SHP77 (cell line): ENCODE measurements around the gene WFIKKN1.

Experiments used
- DNase-seq, 2 experiments: peaks; one replicate each; lab custom pipeline; 2025; lab: John Stamatoyannopoulos, UW

The WFIKKN1 gene

GRCh38 chr16:630815-631405 is at the start of gene WFIKKN1:
TSS of gene WFIKKN1 (plus strand) at chr16:630985. CDS start at chr16:631254, 269 bp downstream.
- no peak for DNase-seq

DNA sequence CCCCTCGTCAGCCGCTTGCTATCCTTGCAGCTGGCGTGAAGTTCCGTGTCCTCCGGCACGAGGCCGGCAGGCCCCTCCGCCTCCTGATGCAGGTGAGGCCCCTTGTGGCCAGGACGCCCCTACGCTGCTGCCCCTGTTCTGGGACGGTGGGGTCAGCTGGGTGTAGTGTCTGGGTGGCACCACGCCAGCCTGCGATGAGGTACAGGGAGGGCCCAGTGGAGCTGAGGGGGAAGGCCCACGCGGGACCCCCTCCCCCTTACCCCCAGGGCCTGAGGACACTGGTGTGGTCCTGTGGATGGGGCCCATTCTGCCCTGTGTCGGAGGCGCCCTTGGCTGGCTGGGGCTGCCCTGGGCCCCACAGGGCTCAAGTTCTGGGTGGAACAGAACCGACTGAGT is 48.6 kb upstream of the WFIKKN1 start:
- no peak for DNase-seq

GRCh38 chr16:582614-583331 is 48.0 kb upstream of the WFIKKN1 start:
- no peak for DNase-seq

DNA sequence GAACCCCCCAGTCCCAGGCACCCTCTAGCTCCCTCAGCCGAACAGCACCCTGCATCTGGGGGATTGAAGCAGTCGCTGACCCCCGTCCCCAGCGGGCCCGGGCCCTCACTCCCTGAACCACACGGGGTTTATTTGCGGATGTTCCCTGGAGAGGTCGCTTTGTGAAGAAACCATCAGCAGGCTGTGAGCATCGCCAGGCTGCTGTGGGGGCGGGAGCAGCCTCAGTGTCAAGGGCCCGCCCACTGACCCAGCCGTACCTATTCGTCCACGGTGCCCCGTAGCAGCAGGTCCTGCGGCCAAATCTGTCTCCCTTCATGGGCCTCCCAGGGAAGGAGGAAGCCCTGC is 47.3 kb upstream of the WFIKKN1 start:
- no peak for DNase-seq

GRCh38 chr16:583815-584591 is 46.8 kb upstream of the WFIKKN1 start:
- DNase-seq, result peak in 1 of 2 experiments; percentile 57

DNA sequence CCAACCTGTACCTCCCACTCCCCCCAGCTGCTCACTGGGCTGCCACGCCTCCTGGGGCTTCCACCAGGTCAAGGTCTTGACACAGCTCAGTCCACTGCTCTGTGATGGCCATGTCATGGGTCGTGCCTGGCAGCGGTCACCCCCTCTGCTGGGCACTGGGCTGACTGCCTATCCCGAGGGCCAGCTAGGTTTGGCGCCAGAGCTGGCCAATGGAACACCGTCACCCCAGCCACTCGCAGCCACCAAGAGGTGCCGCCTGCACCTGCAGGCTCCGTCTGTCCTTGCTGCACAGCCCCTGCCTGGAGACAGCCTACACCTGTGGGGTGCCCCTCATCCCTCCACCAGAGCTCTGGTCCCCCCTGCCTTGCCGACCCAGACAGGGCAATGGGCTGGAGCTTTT is 45.4 kb upstream of the WFIKKN1 start:
- peak in 1 of 2 experiments; percentile 48 for DNase-seq

GRCh38 chr16:586047-586644 is 44.6 kb upstream of the WFIKKN1 start:
- no peak for DNase-seq

- DNase-seq, result no peak
Measured at GRCh38 chr16:586645-587590, 43.9 kb upstream of the WFIKKN1 start.

GRCh38 chr16:588639-588888 is 42.2 kb upstream of the WFIKKN1 start:
- DNase-seq, result no peak

- peak; percentile 86 to 88 for DNase-seq
Measured at GRCh38 chr16:588889-589657, 41.7 kb upstream of the WFIKKN1 start.

DNA sequence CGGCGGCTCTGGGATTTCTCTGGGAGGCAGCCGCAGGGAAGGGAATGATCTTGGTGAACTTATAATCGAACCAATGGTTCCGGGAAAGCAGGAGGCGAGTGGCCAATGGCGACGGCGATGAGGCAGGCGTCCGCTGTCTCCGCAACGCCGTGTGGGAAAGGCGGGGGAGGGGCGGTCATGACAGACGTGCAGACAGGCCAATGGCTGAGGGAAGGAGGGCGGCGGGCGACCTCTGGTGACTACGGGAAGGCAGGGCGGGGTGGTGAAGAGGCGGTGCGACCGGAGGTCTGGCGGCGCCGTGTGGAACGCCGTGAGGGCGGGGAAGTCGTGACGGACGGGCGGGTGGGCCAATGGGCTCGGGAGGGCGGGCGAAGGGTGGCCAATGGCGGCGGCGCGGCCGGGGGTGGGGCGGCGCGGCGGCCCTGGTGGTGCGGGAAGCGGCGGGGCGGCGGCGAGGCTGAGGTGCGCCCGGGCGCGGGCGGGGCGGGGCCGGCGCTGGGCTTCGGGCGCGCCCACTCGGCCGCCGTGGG is 41.1 kb upstream of the WFIKKN1 start, which contains the start of gene RAB40C:
TSS of gene RAB40C (plus strand) at position 409 of the 530 bp plus-strand sequence. CDS start 226 bp downstream, outside the sequence.
- peak; percentile 92 to 97 for DNase-seq

- no peak for DNase-seq
Measured at GRCh38 chr16:590188-590814, 40.5 kb upstream of the WFIKKN1 start.

- no peak for DNase-seq
Measured at GRCh38 chr16:590815-591200, 40.0 kb upstream of the WFIKKN1 start.

- DNase-seq, result no peak
Measured at GRCh38 chr16:591231-591630, 39.6 kb upstream of the WFIKKN1 start.

DNA sequence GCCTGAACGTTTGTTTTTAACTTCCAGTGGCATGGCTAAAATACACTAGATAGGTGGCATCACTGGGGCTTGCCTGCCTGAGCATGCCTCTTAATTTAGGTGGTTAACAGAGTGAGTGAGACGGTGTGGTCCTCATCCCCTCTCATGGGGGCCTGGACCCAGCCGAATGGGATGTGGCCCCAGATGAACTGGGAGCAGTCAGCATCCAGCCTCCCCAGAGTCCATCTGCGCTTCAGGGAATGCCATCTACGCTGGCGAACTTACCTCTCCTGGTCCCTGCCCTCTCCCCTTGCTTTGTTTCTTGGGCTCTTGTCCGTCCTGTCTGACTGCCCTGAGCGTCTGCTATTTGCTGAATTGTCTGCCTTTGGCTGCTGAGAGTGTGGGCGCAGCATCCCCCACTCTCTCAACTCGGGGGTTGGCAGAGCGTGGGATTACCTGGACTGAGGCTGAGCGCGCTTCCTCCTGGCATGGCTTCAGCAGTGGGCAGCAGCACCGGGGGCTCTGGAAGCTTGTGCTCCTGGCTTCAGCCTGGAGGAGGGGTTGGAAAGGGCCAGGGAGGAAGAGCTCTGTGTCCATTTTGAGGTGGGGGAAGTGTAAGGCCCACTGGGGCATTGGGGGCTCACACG is 38.8 kb upstream of the WFIKKN1 start:
- DNase-seq, result no peak

GRCh38 chr16:592518-593306 is 38.1 kb upstream of the WFIKKN1 start:
- DNase-seq, result peak; percentile 90 to 91

- peak in 1 of 2 experiments; percentile 41 for DNase-seq
Measured at GRCh38 chr16:593406-593805, 37.4 kb upstream of the WFIKKN1 start.

DNA sequence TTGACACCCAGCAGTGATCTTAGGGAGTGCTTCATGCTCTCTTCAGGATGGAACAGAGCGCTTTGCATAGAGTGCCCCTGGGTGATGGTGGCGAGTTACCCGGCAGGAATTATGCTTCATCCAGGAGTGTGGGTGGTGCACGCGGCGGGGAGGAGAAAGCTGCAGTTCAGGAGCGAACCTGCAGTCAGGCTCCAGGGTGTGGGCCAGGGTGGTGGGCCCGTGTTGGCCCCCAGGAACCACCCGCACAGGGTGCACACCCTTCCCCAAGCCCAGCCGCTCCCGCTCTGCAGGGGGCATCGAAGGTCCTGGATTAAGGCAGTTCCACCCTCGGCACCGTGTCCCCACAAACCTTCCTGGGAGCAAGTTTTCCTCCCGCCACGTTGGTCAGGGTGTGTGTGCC is 37.0 kb upstream of the WFIKKN1 start:
- no peak for DNase-seq

GRCh38 chr16:595094-595528 is 35.7 kb upstream of the WFIKKN1 start:
- no peak for DNase-seq
